ENCODE results near the gene AXIN1. TPM values are rescaled to one million over a fixed set of nuclear protein-coding genes. Genes with fewer than 3 reads are reported as not detected.

The AXIN1 gene
- total and polyA plus RNA-seq, 4 donors = 8.5 to 24.0 (median 21.7) TPM

DNA sequence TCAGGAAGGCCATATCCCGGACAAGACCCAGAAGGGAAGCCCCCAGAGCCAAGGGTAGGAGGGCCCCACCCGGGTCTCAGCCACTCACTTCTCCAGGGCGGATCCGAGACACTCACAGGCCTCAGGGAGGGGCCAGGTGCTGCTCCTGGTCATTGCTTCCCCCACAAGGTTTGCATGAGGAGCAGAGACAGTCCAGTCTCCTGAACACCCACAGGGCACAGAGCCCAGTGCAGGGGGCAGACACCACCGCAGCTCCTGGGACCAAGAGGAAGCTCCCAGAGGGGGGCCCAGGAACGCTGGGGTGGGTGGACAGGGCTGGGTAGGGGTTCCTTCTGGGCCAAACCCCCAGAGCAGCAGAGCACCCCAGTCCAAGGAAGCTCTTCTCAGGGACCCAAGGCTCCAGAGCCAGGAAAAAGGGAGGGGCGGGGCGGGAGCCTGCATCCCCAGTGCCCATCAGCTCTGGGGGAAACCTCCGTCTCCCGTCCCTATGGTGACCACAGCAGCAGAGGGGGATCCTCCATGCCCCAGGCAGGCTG, 18.5 kb upstream of the AXIN1 start:
- no peaks in the 10 kb centered on the region for H3K9me3 ChIP-seq (ENCODE audit: control insufficient read depth, insufficient read depth, low read length)
- no peaks in the 10 kb centered on the region for H3K27me3 ChIP-seq (ENCODE audit: control insufficient read depth, insufficient read depth, low read length)
- H3K27ac ChIP-seq (ENCODE audit: low read depth, low read length) = peak overlapping the region; percentile 27
- WGBS (ENCODE audit: insufficient coverage) = 67% methylated on average over 7 of the region's 10 CpGs
- DNase-seq (ENCODE audit: low read depth in 4 of 6, low spot score in 6 of 6) = no peak
- H3K36me3 ChIP-seq (ENCODE audit: control insufficient read depth, insufficient read depth, low read length) = peaks cover 92% of the 10 kb centered on the region
- H3K4me3 ChIP-seq (ENCODE audit: low read depth, low read length) = peak overlapping the region; percentile 16
- peaks cover 19% of the 10 kb centered on the region for H3K4me1 ChIP-seq (ENCODE audit: control insufficient read depth, insufficient read depth, low read length)

GRCh38 chr16:370443-370842, 17.9 kb upstream of the AXIN1 start, which contains the start of gene MRPL28:
MRPL28 (minus strand) TSS chr16:370538; CDS start chr16:370218, 320 bp downstream.
- Histone ChIP-seq H3K27ac (ENCODE audit: low read depth, low read length) (peak within 1 kb of the TSS; percentile 27), H3K27me3 (ENCODE audit: control insufficient read depth, insufficient read depth, low read length) (no peaks in the 10 kb centered on the region), H3K4me1 (ENCODE audit: control insufficient read depth, insufficient read depth, low read length) (peaks cover 19% of the 10 kb centered on the region), H3K9me3 (ENCODE audit: control insufficient read depth, insufficient read depth, low read length) (no peaks in the 10 kb centered on the region), H3K36me3 (ENCODE audit: control insufficient read depth, insufficient read depth, low read length) (peaks cover 88% of the 10 kb centered on the region), H3K4me3 (ENCODE audit: low read depth, low read length) (peak within 1 kb of the TSS; percentile 36)
- 0% methylated on average over 16 of the region's 30 CpGs for WGBS (ENCODE audit: insufficient coverage)
- peak in 5 of 6 donors; percentile 89 to 99 (median 93) for DNase-seq (ENCODE audit: low read depth in 4 of 6, low spot score in 6 of 6)

DNA sequence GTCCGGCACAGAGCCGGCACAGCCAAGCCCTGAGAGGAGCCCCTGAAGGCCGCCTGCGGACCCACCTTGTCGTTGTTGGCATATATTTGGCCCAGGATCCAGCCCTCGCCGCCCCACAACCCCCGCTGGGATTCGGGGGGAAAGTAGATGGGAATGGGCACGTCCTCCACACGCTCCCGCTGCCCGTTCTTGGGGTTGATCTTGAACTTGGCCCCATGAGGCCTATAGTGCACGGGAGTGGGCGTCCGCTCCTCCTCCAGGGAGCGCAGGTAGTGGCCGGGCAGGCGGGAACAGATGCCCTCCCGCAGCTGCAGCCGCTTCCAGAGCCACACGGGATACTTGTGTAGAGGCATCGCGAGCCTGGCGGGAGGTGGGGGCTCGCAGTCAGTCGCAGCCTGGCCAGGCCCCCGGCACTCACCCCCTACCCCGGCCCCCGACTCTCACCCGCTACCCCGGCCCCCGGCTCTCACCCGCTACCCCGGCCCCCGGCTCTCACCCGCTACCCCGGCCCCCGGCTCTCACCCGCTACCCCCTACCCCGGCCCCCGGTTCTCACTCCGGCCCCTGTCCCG, 17.4 kb upstream of the AXIN1 start:
- H3K36me3 ChIP-seq (ENCODE audit: control insufficient read depth, insufficient read depth, low read length) = peaks cover 83% of the 10 kb centered on the region

DNA sequence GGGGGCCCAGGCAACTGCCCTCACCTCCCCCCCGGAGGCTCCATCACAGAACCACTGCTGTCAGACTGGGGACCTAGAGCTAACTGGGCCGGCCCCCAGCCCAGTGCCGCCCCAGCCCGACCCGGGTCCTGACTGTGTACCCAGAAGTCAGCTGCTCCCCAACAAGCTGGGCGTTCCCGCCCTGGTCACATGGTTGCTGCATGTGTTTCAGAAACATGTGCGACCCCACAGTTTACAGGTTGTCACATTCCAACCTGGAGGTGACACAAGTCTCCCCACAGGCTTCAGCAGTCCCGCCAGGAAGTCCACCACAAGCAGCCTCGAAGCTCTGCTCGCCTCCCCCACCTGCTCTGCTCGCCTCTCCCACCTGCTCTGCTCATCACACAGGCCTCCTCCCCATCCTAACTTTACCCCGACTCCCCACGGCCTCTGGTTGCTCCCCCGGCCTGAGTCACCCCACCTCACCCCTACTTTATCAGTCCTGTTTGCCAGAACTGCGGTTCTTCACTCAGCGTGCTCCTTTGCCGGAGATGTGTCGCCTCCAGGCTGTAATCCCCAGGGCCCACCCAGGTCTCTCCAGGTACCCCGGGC, 16.8 kb upstream of the AXIN1 start:
- Histone ChIP-seq H3K4me3 (ENCODE audit: low read depth, low read length) (peak overlapping the region; percentile 36), H3K27me3 (ENCODE audit: control insufficient read depth, insufficient read depth, low read length) (no peaks in the 10 kb centered on the region), H3K36me3 (ENCODE audit: control insufficient read depth, insufficient read depth, low read length) (peaks cover 78% of the 10 kb centered on the region), H3K4me1 (ENCODE audit: control insufficient read depth, insufficient read depth, low read length) (peaks cover 19% of the 10 kb centered on the region), H3K9me3 (ENCODE audit: control insufficient read depth, insufficient read depth, low read length) (no peaks in the 10 kb centered on the region), H3K27ac (ENCODE audit: low read depth, low read length) (no peak overlapping the region)
- WGBS (ENCODE audit: insufficient coverage) = 86% methylated on average over 20 of the region's 20 CpGs
- DNase-seq (ENCODE audit: low read depth in 4 of 6, low spot score in 6 of 6) = no peak

More for the DNA sequence above, 17.4 kb upstream of the AXIN1 start:
- Histone ChIP-seq H3K4me3 (ENCODE audit: low read depth, low read length) (peak overlapping the region; percentile 36), H3K27me3 (ENCODE audit: control insufficient read depth, insufficient read depth, low read length) (no peaks in the 10 kb centered on the region), H3K27ac (ENCODE audit: low read depth, low read length) (no peak overlapping the region), H3K4me1 (ENCODE audit: control insufficient read depth, insufficient read depth, low read length) (peaks cover 19% of the 10 kb centered on the region), H3K9me3 (ENCODE audit: control insufficient read depth, insufficient read depth, low read length) (no peaks in the 10 kb centered on the region)
- no peak for DNase-seq (ENCODE audit: low read depth in 4 of 6, low spot score in 6 of 6)
- 19% methylated on average over 26 of the region's 44 CpGs for WGBS (ENCODE audit: insufficient coverage)

DNA sequence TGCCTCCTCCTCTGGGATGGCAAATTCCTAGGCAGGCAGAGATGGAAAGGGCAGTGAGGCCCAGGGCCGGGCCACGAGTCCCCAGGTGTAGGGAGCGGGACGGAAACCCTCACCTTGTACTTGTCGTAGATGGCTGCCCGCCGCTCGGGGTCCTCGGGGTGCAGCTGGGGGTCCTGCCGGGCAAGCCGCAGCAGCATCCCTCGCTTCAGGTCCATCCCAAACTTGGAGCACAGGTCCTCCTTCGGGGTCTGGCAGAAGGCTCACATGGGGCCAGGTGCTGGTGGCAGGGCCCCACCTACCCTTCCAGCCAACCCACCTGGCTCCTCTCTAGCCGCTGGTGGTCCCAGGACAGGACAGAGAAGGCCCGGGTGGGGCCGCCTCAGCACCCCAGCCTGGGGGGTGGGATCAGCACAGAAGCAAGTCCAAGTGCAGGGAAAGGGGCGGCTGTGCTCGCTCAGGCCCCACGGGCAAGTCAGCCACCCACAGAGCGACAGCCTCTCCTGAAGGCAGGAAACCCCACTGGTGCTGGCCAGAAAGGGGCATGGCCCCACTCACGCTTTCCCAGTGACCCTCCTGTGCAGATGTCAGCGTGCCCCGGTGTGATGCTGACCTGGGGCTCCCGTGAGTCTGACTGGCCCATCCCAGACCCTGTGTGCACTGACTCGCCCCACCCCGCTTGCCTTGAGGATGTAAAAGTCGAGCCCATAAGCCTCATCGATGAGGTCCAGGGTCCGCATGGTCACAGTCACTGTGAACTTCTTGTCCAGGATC, 16.1 kb upstream of the AXIN1 start:
- H3K27me3 ChIP-seq (ENCODE audit: control insufficient read depth, insufficient read depth, low read length) = no peaks in the 10 kb centered on the region
- DNase-seq (ENCODE audit: low read depth in 4 of 6, low spot score in 6 of 6) = no peak
- peaks cover 23% of the 10 kb centered on the region for H3K4me1 ChIP-seq (ENCODE audit: control insufficient read depth, insufficient read depth, low read length)
- no peak overlapping the region for H3K4me3 ChIP-seq (ENCODE audit: low read depth, low read length)
- no peak overlapping the region for H3K27ac ChIP-seq (ENCODE audit: low read depth, low read length)
- H3K36me3 ChIP-seq (ENCODE audit: control insufficient read depth, insufficient read depth, low read length) = peaks cover 70% of the 10 kb centered on the region
- 94% methylated on average over 29 of the region's 29 CpGs for WGBS (ENCODE audit: insufficient coverage)
- H3K9me3 ChIP-seq (ENCODE audit: control insufficient read depth, insufficient read depth, low read length) = no peaks in the 10 kb centered on the region

DNA sequence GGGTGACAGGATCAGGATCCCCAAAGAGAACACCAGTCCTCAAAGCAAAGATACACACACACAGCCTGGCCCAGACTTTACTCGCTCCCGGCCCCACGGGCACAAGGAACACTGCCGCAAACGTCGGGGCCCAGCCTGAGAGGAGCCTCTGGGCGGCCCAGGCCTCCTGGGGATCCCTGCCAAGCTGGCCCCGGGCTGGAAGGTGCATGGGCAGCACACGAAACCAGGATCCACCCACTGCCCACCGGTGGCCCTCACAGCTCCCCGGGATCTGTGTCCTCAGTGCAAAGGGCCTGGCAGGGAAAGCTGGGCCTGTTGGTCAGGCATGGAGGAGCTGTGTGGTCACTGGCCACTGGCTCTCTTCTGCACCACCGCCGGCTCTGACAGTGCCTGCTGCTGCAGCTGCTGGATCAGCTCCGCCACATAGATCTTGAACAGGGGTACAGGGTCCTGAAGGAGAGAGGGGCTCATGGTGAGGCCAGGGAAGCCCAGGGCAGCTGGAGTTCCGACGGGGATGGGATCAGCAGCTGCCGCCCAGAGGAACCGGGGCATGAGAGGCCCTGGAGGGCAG, 14.9 kb upstream of the AXIN1 start:
- Histone ChIP-seq H3K4me1 (ENCODE audit: control insufficient read depth, insufficient read depth, low read length) (peaks cover 27% of the 10 kb centered on the region), H3K27ac (ENCODE audit: low read depth, low read length) (no peak overlapping the region), H3K27me3 (ENCODE audit: control insufficient read depth, insufficient read depth, low read length) (peaks cover 2% of the 10 kb centered on the region), H3K9me3 (ENCODE audit: control insufficient read depth, insufficient read depth, low read length) (no peaks in the 10 kb centered on the region), H3K4me3 (ENCODE audit: low read depth, low read length) (no peak overlapping the region), H3K36me3 (ENCODE audit: control insufficient read depth, insufficient read depth, low read length) (peaks cover 58% of the 10 kb centered on the region)
- no peak for DNase-seq (ENCODE audit: low read depth in 4 of 6, low spot score in 6 of 6)
- WGBS (ENCODE audit: insufficient coverage) = 96% methylated on average over 18 of the region's 18 CpGs

- no peak for DNase-seq (ENCODE audit: low read depth in 4 of 6, low spot score in 6 of 6)
- Histone ChIP-seq H3K4me1 (ENCODE audit: control insufficient read depth, insufficient read depth, low read length) (peaks cover 37% of the 10 kb centered on the region), H3K9me3 (ENCODE audit: control insufficient read depth, insufficient read depth, low read length) (no peaks in the 10 kb centered on the region), H3K36me3 (ENCODE audit: control insufficient read depth, insufficient read depth, low read length) (peaks cover 49% of the 10 kb centered on the region), H3K27me3 (ENCODE audit: control insufficient read depth, insufficient read depth, low read length) (peaks cover 2% of the 10 kb centered on the region), H3K27ac (ENCODE audit: low read depth, low read length) (no peak overlapping the region), H3K4me3 (ENCODE audit: low read depth, low read length) (no peak overlapping the region)
- 87% methylated on average over 9 of the region's 10 CpGs for WGBS (ENCODE audit: insufficient coverage)
Observed at GRCh38 chr16:366476-366875, 14.0 kb upstream of the AXIN1 start.

DNA sequence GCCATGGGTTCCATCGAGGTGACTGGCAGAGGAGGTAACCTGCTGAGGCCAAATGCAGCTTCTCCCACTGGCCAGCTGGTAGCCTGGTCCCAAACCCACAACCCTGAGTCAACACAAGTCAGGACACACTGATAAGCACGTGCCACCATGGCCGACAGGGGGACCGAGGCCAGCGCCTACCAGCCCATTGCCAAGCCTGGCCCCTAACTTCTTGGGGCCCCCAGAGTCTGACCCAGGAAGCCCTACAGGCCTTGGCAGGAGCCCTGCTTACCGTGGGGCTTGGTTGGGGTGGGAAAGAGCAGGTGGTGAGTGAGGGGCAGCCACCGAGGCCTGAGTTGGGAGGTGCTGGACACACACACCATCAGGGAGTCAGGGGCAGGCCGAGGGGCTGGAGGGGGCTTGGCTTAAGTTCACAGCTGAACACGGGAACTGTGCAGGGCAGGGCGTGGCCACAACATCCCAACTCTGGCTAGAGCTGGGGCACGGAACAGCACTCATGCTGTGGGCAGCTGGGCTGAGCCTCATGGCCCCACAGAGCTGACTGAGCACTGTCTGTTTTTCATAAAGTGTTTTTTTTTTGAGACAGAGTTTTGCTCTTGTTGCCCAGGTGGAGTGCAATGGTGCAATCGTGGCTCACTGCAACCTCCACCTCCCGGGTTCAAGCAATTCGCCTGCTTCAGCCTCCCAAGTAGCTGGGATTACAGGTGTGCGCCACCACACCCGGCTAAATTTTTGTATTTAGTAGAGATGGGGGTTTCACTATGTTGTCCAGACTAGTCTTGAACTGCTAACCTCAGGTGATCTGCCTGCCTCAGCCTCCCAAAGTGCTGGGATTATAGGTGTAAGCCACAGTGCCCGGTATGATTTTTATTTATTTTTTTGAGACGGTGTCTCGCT, 12.3 kb upstream of the AXIN1 start:
- Histone ChIP-seq H3K4me3 (ENCODE audit: low read depth, low read length) (no peak overlapping the region), H3K27ac (ENCODE audit: low read depth, low read length) (no peak overlapping the region), H3K9me3 (ENCODE audit: control insufficient read depth, insufficient read depth, low read length) (no peaks in the 10 kb centered on the region), H3K4me1 (ENCODE audit: control insufficient read depth, insufficient read depth, low read length) (peaks cover 27% of the 10 kb centered on the region), H3K27me3 (ENCODE audit: control insufficient read depth, insufficient read depth, low read length) (peaks cover 2% of the 10 kb centered on the region), H3K36me3 (ENCODE audit: control insufficient read depth, insufficient read depth, low read length) (peaks cover 40% of the 10 kb centered on the region)
- WGBS (ENCODE audit: insufficient coverage) = 72% methylated on average over 17 of the region's 19 CpGs
- no peak for DNase-seq (ENCODE audit: low read depth in 4 of 6, low spot score in 6 of 6)
